ENCODE results near the gene AMH.

- TF ChIP-seq CTCF (IDR thresholded peaks at IDR 0.05) = no peak
- no peak for TF ChIP-seq EP300 (IDR thresholded peaks at IDR 0.05)
Measured at GRCh38 chr19:2236064-2236313, 13.1 kb upstream of the AMH start.

Measured in upper lobe of left lung (tissue), 4 donors.